ENCODE results near the gene SCRG1.
A peak's percentile ranks its signal among the peaks of the same experiment; 100 is the strongest.

The SCRG1 gene

DNA sequence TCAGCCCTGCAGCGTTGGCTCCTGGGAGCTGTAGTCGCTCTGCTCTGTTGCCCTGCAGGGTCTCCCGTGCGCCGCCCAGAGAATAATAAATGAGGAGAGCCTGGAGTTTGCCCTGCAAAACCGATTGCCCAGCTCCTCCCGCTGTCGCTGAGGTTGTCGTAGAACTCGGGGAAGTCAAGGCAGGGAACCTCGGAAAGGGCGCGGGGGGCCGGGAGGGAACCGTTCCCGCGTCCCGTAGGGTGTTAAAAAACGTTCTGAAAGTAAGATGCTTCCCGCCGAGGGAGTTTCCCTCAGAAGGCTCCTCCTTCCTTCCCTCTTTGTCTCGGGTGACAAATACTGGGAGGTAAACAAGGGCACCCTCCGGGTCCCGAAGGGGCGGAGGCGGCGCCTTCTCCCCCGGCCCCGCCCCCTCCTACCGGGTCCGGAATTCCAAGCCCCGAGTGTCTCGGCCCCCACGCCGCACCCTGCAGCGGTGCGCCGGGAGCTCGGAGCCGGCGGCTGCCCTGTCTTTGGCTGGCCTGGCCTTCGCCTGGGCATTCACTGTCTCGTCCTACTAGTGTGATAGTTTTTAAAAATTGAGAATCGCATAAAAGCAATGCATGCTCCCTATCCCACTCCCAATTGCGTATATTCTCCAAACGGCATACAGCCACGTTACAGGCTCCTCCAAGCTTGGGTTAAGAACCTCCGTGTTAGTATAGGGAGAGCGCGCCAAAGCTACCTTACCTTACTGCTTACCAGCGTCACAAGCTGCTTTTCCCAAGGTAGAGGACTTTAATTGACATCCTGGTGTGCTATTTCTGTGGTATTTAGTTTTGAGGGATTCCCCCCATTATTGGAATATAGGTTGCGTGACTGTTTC lies 63.8 kb downstream of the SCRG1 start (continued):
- TF ChIP-seq HOXC10 (CRISPR knock-in tag; IDR thresholded peaks at IDR 0.05) = no peak
- TF ChIP-seq, protein P1, sequence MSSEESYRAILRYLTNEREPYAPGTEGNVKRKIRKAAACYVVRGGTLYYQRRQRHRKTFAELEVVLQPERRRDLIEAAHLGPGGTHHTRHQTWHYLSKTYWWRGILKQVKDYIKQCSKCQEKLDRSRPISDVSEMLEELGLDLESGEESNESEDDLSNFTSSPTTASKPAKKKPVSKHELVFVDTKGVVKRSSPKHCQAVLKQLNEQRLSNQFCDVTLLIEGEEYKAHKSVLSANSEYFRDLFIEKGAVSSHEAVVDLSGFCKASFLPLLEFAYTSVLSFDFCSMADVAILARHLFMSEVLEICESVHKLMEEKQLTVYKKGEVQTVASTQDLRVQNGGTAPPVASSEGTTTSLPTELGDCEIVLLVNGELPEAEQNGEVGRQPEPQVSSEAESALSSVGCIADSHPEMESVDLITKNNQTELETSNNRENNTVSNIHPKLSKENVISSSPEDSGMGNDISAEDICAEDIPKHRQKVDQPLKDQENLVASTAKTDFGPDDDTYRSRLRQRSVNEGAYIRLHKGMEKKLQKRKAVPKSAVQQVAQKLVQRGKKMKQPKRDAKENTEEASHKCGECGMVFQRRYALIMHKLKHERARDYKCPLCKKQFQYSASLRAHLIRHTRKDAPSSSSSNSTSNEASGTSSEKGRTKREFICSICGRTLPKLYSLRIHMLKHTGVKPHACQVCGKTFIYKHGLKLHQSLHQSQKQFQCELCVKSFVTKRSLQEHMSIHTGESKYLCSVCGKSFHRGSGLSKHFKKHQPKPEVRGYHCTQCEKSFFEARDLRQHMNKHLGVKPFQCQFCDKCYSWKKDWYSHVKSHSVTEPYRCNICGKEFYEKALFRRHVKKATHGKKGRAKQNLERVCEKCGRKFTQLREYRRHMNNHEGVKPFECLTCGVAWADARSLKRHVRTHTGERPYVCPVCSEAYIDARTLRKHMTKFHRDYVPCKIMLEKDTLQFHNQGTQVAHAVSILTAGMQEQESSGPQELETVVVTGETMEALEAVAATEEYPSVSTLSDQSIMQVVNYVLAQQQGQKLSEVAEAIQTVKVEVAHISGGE (tag by site-specific recombination; conservative IDR thresholded peaks at IDR 0.05; ENCODE audit: low read depth) = 0 out of 2 replicates have a peak, but pooled peaks have one; percentile 30

Measured in HEK293 (cell line).